B cell (primary cell): ENCODE results near the gene CR1. TPM values are rescaled to one million over a fixed set of nuclear protein-coding genes. Genes with fewer than 3 reads are reported as not detected.

Experiments
- ATAC-seq: fragments of 200-7000 bp; cut with Tn5 transposase; one replicate; pipeline ENCODE4 v1.10.0; 2021; ENCODE audit warnings: low read depth, mild to moderate bottlenecking, moderate number of reproducible peaks, moderate library complexity
- CTCF ChIA-PET: fragments of 350-600 bp; sonication (Branson Sonifier 250); formaldehyde crosslinking; loops from one replicate; lab custom pipeline; 2021; ENCODE audit warnings: antibody characterized with exemption, inconsistent platforms; lab: Charles Lee
- POLR2A ChIA-PET: fragments of 350-600 bp; sonication (Branson Sonifier 250); formaldehyde crosslinking; loops from one replicate; lab custom pipeline; 2021; ENCODE audit warnings: antibody characterized with exemption; lab: Charles Lee
- DNase-seq: peaks from one replicate; pipeline ENCODE4 v3.0.0; 2013
- H2AFZ ChIP-seq: 2 replicates; pipeline ENCODE4 v1.6.1; 2012; ENCODE audit warnings: mild to moderate bottlenecking, low read depth, low read length; ENCODE audit not compliant: insufficient read depth, poor library complexity, severe bottlenecking
- H3K27ac ChIP-seq, 2 donors: 1 replicate in 1 of 2; 2 replicates in 1 of 2; pipeline ENCODE4 v1.5.1; 2012 to 2013; ENCODE audit warnings: low read length in 2 of 2, mild to moderate bottlenecking in 2 of 2, moderate library complexity in 1 of 2
- H3K27me3 ChIP-seq, 4 experiments: fragments of 200-600 bp in 1 of 4; sonication (generic) in 1 of 4; replicated peaks in 1 of 4; 1 replicate in 2 of 4; 2 replicates in 2 of 4; pipeline versions ENCODE4 v1.6.1 to v1.7.0; 2013 to 2016; ENCODE audit warnings: low read length in 3 of 4, mild to moderate bottlenecking in 2 of 4, mixed read lengths in 1 of 4, moderate library complexity in 1 of 4; ENCODE audit not compliant: insufficient read depth in 4 of 4, control insufficient read depth in 3 of 4; ENCODE audit errors: control extremely low read depth in 1 of 4
- H3K36me3 ChIP-seq, 2 experiments: replicated peaks in 1 of 2; 1 replicate in 1 of 2; 2 replicates in 1 of 2; pipeline versions ENCODE4 v1.6.1 to v1.7.1; 2013; ENCODE audit warnings: low read length in 1 of 2; ENCODE audit not compliant: insufficient read depth in 2 of 2, control insufficient read depth in 1 of 2; ENCODE audit errors: control extremely low read depth in 1 of 2, extremely low read depth in 1 of 2
- H3K4me1 ChIP-seq, 2 donors: fragments of 200-600 bp in 1 of 2; sonication (generic) in 1 of 2; 1 replicate in 1 of 2; 2 replicates in 1 of 2; pipeline versions ENCODE4 v1.5.1 to v1.6.1; 2013 to 2017; ENCODE audit warnings: low read length in 2 of 2; ENCODE audit not compliant: control insufficient read depth in 2 of 2, insufficient read depth in 2 of 2
- H3K4me2 ChIP-seq: replicated peaks from 2 replicates; pipeline ENCODE3; 2012; ENCODE audit warnings: mild to moderate bottlenecking, low read depth, low read length; ENCODE audit not compliant: poor library complexity, severe bottlenecking
- H3K4me3 ChIP-seq, 5 experiments: fragments of 200-600 bp in 1 of 5; sonication (generic) in 1 of 5; 1 replicate in 3 of 5; 2 replicates in 2 of 5; pipeline versions ENCODE4 v1.5.1 to v1.7.0; 2011 to 2016; ENCODE audit warnings: low read length in 4 of 5, mild to moderate bottlenecking in 4 of 5, low read depth in 2 of 5, control low read depth in 1 of 5, moderate library complexity in 1 of 5; ENCODE audit not compliant: insufficient read depth in 1 of 5; ENCODE audit errors: control extremely low read depth in 1 of 5, extremely low read depth in 1 of 5
- H3K79me2 ChIP-seq: fragments of 200-600 bp; sonication (generic); one replicate; pipeline ENCODE4 v1.6.0; 2016; ENCODE audit warnings: low read length; ENCODE audit not compliant: control insufficient read depth, insufficient read depth
- H3K9ac ChIP-seq: fragments of 200-600 bp; sonication (generic); 2 replicates; pipeline ENCODE4 v1.6.1; 2017; ENCODE audit warnings: mild to moderate bottlenecking, low read length, moderate library complexity
- H3K9me3 ChIP-seq, 3 donors: one replicate each; pipeline versions ENCODE4 v1.6.1 to v1.7.1; 2013; ENCODE audit warnings: low read length in 2 of 3; ENCODE audit not compliant: control insufficient read depth in 2 of 3, insufficient read depth in 1 of 3; ENCODE audit errors: control extremely low read depth in 1 of 3
- H4K20me1 ChIP-seq: 2 replicates; pipeline ENCODE4 v1.6.0; 2012; ENCODE audit warnings: mild to moderate bottlenecking, low read length; ENCODE audit not compliant: insufficient read depth, control insufficient read depth, poor library complexity, severe bottlenecking
- H3K27ac Mint-ChIP-seq: one replicate; pipeline ENCODE4 v1.8.0; 2021; ENCODE audit warnings: mixed read lengths
- H3K27me3 Mint-ChIP-seq: one replicate; pipeline ENCODE4 v1.8.0; 2021; ENCODE audit warnings: mixed read lengths
- H3K4me1 Mint-ChIP-seq: one replicate; pipeline ENCODE4 v1.8.0; 2021; ENCODE audit warnings: mixed read lengths
- H3K4me3 Mint-ChIP-seq: one replicate; pipeline ENCODE4 v1.8.0; 2021; ENCODE audit warnings: mixed read lengths
- H3K9me3 Mint-ChIP-seq: one replicate; pipeline ENCODE4 v1.8.0; 2022; ENCODE audit warnings: mixed read lengths; ENCODE audit not compliant: insufficient read depth
- EZH2 ChIP-seq: IDR thresholded peaks from 2 replicates; pipeline ENCODE4 v1.6.1; 2012; ENCODE audit warnings: borderline replicate concordance, low read depth, mild to moderate bottlenecking, moderate library complexity, low read length; ENCODE audit not compliant: insufficient read depth, poor library complexity, severe bottlenecking
- WGBS: methylation state at CpG from one replicate; pipeline ENCODE4 v1.1.5; 2013; ENCODE audit warnings: missing lambda C conversion rate; ENCODE audit not compliant: insufficient coverage; 5-methylcytosine and 5-hydroxymethylcytosine counted together
- intact Hi-C: fragments of 100-400 bp; cut with micrococcal nuclease; formaldehyde crosslinking; loops from one replicate; pipeline ENCODE4 v1.10.0; 2022
- polyA plus RNA-seq: library from polyadenylated mRNA; depleted of rRNA; stranded (reverse); fragments of >200 nt; gene quantifications from 2 replicates; pipeline ENCODE4 v1.2.3, GENCODE V29; 2012
- total RNA-seq, 2 donors: library from RNA; stranded (reverse); fragments of 120-200 nt in 1 of 2; gene quantifications; 1 replicate in 1 of 2; 2 replicates in 1 of 2; pipeline versions ENCODE4 v1.2.3 to v1.2.4, GENCODE V29; 2013 to 2022
- TF ChIP-seq, protein P1 (sequence below): fragments of 200-600 bp; IDR thresholded peaks from one replicate; pipeline ENCODE4 v1.8.0; 2022; ENCODE audit warnings: antibody characterized with exemption, mild to moderate bottlenecking

Gene CR1
- total and polyA plus RNA-seq, 2 donors (not counting 1 experiment from before 2014, with no cell fraction given), result 26.4 to 36.7 TPM

DNA sequence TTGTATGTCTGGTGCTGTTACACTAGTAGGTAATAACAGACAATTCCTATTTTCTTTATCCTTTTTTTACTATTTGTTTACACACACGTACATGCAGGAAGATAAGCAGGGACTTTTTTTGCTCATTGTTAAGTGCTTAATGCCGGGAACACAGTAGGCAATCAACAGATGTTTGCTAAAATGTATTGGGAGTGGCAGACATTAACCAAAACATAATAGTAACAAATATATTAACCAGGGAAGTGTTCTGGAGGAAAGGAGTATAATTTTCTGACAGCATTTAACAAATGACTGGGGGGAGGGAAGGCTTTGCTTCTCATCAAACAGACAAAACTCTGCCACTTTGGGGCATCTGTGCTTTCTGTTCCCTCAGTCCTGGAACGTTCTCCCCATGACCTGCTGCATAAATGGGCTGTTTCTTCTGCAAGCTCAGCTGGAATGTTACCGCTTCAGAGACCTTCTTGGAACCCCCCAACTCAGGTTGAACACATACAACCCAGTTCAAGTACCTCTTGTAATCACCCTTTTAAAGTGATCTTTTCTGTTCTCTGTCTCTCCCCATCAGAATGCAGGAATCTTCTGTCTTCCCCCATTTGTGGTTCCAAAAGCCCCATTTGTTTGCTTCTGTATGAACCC lies 151.1 kb downstream of the CR1 start:
- H3K27ac Mint-ChIP-seq, result no peak overlapping the region
- ChIA-PET CTCF (no interaction called here), POLR2A (no interaction called here)
- no peaks in the 10 kb centered on the region for H4K20me1 ChIP-seq
- no peak overlapping the region for H3K4me3 Mint-ChIP-seq
- H3K4me3 ChIP-seq, result no peak overlapping the region
- no peak overlapping the region for H2AFZ ChIP-seq
- H3K27ac ChIP-seq, result no peak overlapping the region
- TF ChIP-seq, protein P1, sequence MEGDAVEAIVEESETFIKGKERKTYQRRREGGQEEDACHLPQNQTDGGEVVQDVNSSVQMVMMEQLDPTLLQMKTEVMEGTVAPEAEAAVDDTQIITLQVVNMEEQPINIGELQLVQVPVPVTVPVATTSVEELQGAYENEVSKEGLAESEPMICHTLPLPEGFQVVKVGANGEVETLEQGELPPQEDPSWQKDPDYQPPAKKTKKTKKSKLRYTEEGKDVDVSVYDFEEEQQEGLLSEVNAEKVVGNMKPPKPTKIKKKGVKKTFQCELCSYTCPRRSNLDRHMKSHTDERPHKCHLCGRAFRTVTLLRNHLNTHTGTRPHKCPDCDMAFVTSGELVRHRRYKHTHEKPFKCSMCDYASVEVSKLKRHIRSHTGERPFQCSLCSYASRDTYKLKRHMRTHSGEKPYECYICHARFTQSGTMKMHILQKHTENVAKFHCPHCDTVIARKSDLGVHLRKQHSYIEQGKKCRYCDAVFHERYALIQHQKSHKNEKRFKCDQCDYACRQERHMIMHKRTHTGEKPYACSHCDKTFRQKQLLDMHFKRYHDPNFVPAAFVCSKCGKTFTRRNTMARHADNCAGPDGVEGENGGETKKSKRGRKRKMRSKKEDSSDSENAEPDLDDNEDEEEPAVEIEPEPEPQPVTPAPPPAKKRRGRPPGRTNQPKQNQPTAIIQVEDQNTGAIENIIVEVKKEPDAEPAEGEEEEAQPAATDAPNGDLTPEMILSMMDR, result no peak
- no peak for TF ChIP-seq EZH2
- H3K4me1 Mint-ChIP-seq, result peaks cover 12% of the 10 kb centered on the region
- H3K79me2 ChIP-seq, result no peaks in the 10 kb centered on the region
- no peaks in the 10 kb centered on the region for H3K36me3 ChIP-seq
- H3K4me2 ChIP-seq, result no peak overlapping the region
- ATAC-seq (no peak), DNase-seq (no peak)
- H3K27me3 ChIP-seq, result no peaks in the 10 kb centered on the region
- peaks cover 0 to 6% (median 0%) of the 10 kb centered on the region in 3 donors for H3K9me3 ChIP-seq
- no peaks in the 10 kb centered on the region for H3K27me3 Mint-ChIP-seq
- no peak overlapping the region for H3K9ac ChIP-seq
- intact Hi-C loops, result no loop called here
- 96% methylated on average over 2 of the region's 4 CpGs for WGBS
- peaks cover 7 to 12% of the 10 kb centered on the region in 2 donors for H3K4me1 ChIP-seq
- no peaks in the 10 kb centered on the region for H3K9me3 Mint-ChIP-seq

DNA sequence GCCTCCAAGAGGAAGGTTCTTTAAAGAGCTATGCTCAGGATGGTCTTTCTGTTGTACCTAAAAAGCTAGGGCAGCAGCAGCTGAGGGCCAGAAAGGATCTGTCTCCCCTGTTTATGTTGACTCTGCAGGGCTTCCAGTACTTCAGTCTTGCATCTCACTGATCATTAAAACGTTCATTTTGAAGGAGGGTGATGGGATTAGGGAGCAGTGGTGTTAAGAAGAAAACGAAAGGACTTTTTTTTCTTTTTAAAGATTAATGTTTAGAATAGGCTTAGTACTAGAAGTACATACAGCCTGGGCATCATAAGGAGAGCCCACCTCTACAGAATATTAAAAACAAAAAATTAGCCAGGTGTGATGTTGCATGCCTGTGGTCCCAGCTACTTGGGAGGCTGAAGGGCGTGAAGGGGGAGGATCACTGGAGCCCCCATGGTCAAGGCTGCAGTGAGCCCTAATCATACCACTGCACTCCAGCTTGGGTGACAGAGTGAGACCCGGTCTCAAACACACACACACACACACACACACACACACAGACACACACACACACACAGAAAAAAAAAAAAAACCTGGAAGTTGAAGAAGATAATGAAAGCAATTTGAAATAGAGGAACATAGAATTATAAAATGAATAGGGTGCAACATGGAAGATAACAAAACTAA lies 151.8 kb downstream of the CR1 start:
- H3K36me3 ChIP-seq, result no peaks in the 10 kb centered on the region
- H3K27ac Mint-ChIP-seq, result no peak overlapping the region
- POLR2A ChIA-PET, result no interaction called here

More for the DNA sequence above, 151.8 kb downstream of the CR1 start:
- no peaks in the 10 kb centered on the region for H3K27me3 ChIP-seq
- H3K27me3 Mint-ChIP-seq, result no peaks in the 10 kb centered on the region
- no peak overlapping the region for H3K4me3 Mint-ChIP-seq
- WGBS, result no CpG with 5 or more reads among the region's 4 CpGs
- DNase-seq, result no peak
- ATAC-seq, result no peak
- peaks cover 7 to 12% of the 10 kb centered on the region in 2 donors for H3K4me1 ChIP-seq
- H3K27ac ChIP-seq, result no peak overlapping the region
- H3K9ac ChIP-seq, result no peak overlapping the region
- no peak overlapping the region for H2AFZ ChIP-seq
- H3K4me3 ChIP-seq, result no peak overlapping the region
- no peak for TF ChIP-seq EZH2
- H3K9me3 ChIP-seq, result peaks cover 0 to 6% (median 0%) of the 10 kb centered on the region in 3 donors
- CTCF ChIA-PET, result no interaction called here
- H3K4me1 Mint-ChIP-seq, result peaks cover 12% of the 10 kb centered on the region
- H3K79me2 ChIP-seq, result no peaks in the 10 kb centered on the region
- H4K20me1 ChIP-seq, result no peaks in the 10 kb centered on the region
- H3K4me2 ChIP-seq, result no peak overlapping the region
- no peaks in the 10 kb centered on the region for H3K9me3 Mint-ChIP-seq
- intact Hi-C loops, result no loop called here
